22Rv1 (cell line): ENCODE results near the gene RARS1.

Source experiments
- ZFX ChIP-seq: fragments of 450-650 bp; IDR thresholded peaks from 2 replicates; pipeline ENCODE4 v1.6.1; 2017; ENCODE audit warnings: antibody characterized with exemption, borderline replicate concordance
- TF ChIP-seq, protein P1 (sequence below): fragments of 450-650 bp; IDR thresholded peaks from 2 replicates; pipeline ENCODE4 v1.5.1; 2017; ENCODE audit warnings: mild to moderate bottlenecking

DNA sequence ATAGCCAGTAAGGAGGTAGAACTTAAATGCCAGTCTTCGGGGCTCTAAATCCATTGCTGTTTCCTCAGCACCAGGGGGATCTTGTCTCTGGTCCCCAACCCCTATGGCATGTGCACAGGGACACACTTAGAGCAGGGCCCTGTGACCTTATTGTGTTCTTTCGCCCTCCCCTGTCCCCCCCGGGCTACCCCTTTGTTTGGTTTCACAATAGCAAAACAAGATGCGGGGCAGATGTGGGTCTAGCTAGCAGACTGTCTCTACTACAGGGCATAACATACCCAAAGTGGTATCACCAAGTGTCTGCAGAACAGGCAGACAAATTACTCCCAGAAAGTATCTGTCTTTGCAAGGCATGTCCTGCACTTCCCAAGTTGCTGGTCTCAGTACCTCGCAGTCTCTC, 44.9 kb downstream of the RARS1 start:
- TF ChIP-seq, protein P1, sequence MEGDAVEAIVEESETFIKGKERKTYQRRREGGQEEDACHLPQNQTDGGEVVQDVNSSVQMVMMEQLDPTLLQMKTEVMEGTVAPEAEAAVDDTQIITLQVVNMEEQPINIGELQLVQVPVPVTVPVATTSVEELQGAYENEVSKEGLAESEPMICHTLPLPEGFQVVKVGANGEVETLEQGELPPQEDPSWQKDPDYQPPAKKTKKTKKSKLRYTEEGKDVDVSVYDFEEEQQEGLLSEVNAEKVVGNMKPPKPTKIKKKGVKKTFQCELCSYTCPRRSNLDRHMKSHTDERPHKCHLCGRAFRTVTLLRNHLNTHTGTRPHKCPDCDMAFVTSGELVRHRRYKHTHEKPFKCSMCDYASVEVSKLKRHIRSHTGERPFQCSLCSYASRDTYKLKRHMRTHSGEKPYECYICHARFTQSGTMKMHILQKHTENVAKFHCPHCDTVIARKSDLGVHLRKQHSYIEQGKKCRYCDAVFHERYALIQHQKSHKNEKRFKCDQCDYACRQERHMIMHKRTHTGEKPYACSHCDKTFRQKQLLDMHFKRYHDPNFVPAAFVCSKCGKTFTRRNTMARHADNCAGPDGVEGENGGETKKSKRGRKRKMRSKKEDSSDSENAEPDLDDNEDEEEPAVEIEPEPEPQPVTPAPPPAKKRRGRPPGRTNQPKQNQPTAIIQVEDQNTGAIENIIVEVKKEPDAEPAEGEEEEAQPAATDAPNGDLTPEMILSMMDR = no peak
- no peak for TF ChIP-seq ZFX
